Measurements from ENCODE around the gene TFAP2A.

Gene TFAP2A

GRCh38 chr6:10398446-10399218 is 16.2 kb downstream of the TFAP2A start:
- DNase-seq = no peak

DNA sequence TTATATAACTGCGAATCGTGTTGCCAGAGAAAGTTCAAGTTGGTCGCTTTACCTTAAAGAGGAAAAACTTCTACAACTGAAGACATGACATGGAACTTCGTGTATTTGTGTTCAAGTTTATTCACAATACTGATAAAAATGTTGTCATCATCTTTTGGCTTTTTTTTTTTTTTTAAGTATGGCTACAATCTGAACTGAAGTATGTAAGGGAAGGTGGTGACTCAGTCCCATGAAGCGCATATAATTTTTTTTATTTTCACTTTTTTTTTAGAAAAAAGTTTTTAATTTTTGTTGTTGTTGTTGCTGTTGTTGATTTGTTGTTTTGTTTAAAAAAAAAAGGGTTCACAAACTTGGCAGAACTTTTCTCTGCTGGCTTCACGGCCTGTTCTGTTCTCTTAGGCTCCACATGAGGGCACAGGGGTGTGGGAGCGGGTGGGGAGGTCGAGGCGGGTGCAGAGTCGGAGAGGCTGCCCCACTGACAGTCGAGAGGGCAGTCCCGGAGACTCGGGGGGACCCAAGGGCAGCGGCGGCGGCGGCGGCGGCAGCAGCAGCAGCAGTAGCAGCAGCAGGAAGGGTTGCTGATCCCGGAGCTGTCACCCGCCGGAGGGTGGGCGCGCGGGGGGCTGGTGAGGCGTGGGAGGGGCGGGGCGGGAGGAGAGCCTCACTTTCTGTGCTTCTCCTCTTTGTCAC is 17.0 kb downstream of the TFAP2A start:
- DNase-seq = no peak

DNA sequence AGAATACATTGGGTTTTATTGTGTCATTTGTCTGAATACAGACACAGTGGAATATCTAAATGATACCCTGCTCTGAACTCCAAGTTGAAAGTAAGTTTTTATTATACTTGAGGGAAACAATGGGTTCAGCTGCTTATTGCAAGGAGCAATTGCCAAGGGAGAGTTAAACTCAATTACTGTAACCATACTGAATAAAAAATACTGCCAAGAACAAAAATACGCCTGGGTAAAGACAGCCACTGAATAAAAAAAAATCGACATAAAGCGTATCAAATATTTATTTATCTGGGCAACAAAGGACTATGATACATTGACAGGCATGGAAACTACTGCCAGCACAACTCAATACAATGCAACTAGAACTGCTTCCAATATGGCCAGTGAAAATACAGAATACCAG is 18.1 kb downstream of the TFAP2A start:
- no peak for DNase-seq

- DNase-seq = no peak
Measured at GRCh38 chr6:10395704-10396546, 18.9 kb downstream of the TFAP2A start.

- no peak for DNase-seq
Measured at GRCh38 chr6:10395171-10395703, 19.6 kb downstream of the TFAP2A start.

DNA sequence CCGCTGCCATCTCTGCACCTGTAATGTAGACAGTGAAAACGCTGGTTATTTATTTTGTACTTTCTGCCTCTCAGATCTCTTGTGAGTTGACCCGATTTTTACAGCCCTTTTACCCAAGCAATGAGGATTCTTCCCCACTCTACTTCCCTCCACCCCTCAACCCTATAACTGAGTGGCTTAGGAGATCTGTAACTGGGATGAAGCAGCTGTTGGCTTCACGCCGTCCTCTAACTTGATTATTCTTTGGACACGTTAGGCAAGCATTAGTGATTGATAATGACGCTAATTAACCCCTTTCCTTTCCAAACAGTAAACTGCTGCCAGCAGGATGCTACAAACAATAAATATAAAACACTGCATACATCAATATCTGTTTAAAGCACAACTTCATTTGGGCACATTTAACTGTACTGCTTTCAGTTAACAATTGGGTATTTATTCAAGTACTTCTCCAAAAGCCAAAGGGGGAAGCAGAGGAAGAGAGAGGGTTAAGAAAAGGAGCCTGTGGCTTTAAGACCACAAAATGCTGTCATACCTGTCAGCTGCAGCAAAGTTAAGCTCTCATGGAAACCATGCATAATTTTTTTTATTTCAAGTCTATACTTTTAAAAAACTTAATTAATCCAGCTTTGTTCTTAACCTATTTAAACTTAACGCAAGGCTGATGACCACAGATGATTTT is 21.2 kb downstream of the TFAP2A start:
- no peak for DNase-seq

DNA sequence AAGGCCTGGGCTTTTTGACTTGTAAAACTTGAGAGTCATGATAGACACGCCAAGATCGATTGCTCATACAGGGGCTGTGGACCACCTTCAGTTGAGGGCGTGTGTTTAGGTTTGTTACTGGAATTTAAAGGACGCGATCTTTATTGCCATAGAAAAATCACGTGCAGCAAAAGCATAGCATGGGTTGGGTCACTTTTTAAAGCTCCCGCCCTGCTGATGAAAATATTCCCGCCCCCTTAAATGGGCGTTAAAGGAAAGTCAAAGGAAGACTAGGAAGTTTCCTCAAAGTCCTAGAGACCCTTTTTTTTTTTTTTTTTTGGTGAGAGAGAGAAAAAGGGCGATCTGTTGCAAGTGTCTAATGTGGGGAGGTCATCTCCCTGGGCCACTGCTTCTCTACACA is 23.1 kb downstream of the TFAP2A start:
- DNase-seq = no peak

DNA sequence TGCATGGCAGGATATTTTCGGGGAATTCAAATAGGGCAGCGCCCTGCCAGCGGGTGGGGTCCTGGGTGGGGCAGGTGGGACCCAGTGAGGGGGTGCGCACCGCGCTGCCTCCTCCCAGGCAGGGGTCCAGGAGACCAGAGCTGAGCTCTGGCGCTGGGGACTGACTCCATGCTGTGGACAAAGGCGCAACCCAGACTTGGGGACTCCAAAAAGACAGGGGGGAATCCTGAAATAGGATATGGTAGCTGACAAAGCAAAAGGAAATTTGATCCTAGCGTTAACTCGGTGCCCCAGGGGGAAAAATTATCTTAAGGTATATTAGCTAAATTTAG is 23.6 kb downstream of the TFAP2A start:
- DNase-seq = no peak

GRCh38 chr6:10390495-10391298 is 24.2 kb downstream of the TFAP2A start:
- no peak for DNase-seq

GRCh38 chr6:10389739-10390494 is 25.0 kb downstream of the TFAP2A start:
- no peak for DNase-seq

DNA sequence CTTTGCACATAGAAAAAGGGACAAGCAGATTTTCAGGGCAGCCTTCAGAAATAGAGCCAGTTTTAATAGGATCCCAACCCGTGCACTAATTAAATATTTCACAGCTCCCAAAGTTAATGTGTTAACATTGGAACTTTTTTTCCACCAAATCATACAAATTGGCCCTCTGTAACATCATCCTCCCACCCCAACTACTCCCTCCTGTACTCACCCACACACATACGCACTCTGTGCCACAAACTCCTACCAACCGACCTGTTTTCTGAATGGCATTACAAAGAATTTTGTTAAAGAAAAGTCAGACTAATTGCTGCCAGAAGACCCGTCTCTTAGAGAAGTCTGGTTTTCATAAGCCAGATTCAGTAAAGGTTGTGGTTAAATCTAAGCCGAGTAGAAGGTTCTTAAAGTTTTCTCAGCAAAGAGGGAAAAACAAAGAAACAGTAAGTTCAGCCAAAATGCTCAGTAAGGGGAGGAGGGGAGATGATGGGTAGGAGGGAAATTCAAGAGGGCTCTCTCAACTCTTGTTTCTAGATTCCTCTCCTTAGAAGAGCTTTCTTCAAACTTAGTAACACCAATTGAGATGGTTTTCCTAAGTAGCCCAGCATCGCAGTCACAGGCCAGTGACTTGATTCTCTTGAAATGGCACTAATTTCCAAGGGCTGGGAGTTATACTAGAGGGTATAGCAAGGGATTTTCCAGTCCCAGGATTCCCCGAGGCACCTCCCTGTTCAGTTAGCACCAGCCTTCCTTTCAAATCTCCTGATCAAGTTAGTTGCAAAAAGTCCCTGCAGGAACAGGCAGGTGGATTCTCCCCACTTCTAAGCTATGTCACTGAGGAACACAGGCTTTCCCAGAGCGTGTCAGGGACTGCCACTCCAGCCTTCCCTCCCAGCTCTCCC is 27.9 kb downstream of the TFAP2A start:
- DNase-seq = no peak

DNA sequence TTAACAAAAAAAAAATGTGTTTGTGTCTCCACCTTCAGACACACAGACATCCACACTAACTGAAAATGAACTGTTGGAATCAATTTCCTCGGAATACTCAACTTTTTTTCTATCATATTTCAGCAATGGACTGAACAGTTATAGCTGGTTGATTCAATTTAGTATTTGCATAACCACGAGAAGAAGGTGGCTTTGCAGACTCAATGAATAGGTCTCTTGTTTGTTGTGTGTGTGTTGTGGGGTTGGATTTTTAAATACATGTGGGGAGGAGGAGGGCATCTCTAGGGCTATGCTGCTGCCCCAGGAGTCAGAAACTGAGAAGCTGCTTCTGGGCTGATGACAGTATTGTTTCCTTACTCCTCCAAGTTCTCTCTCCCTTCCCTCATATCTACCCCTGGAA is 28.7 kb downstream of the TFAP2A start:
- DNase-seq = no peak

- DNase-seq = no peak
Measured at GRCh38 chr6:10385524-10386132, 29.2 kb downstream of the TFAP2A start.

- no peak for DNase-seq
Measured at GRCh38 chr6:10384610-10385523, 30.0 kb downstream of the TFAP2A start.

DNA sequence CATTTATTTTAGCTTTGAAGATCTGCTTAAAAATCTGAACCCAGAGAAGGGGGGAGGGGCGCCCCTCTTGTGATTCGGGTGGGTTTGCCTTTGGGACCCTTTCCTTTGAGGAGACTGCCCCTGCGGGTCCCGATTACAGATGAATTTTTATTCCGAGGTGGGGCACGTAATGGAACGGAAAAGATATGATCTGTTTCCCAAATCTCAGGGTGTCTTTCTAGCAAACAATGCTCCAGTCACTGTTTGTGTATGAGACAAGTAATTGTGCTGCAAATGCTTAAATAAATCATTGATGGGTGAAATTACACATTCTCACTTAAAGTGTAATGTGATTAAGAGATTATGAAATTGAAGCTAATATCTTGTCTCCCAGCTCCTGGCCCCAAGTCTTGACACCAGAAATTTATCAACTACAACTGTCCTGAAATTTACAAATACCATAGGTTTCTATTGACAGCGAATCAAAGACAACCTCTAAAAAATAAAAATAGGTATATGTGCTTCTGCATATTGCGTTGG is 30.7 kb downstream of the TFAP2A start:
- no peak for DNase-seq

- no peak for DNase-seq
Measured at GRCh38 chr6:10383331-10384090, 31.4 kb downstream of the TFAP2A start.

- DNase-seq = no peak
Measured at GRCh38 chr6:10382728-10383330, 32.0 kb downstream of the TFAP2A start.
